HG02759 (cell line): ENCODE results near the gene PIP4K2A.

ENCODE experiments used
- ATAC-seq: cut with Tn5 transposase; IDR thresholded peaks from one replicate; pipeline ENCODE4 v1.9.1; 2021; ENCODE audit warnings: mild to moderate bottlenecking, moderate library complexity; ENCODE audit not compliant: unreplicated experiment

The PIP4K2A gene

GRCh38 chr10:22604344-22605126 lies 109.8 kb downstream of the PIP4K2A start:
- no peak for ATAC-seq

DNA sequence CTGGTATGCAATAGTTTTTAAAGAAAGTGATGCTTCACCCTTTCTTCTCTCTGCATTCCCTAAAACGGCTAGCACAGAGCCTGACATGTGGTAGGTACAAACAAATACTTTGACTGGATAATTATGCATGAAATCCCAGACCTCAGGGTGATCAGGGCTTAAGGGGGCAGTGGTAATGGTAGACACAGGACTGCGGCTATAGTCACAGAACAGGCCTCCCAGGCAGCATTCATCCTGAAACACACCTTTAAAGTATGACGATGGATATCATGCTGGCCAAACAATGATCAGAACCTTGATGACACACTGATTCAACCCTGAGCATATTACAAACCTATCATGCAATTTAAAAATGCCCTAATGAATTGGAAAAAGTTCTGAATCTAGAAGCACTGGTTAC lies 110.8 kb downstream of the PIP4K2A start:
- no peak for ATAC-seq

- ATAC-seq = no peak
Measured at GRCh38 chr10:22601618-22602017, 112.8 kb downstream of the PIP4K2A start.

DNA sequence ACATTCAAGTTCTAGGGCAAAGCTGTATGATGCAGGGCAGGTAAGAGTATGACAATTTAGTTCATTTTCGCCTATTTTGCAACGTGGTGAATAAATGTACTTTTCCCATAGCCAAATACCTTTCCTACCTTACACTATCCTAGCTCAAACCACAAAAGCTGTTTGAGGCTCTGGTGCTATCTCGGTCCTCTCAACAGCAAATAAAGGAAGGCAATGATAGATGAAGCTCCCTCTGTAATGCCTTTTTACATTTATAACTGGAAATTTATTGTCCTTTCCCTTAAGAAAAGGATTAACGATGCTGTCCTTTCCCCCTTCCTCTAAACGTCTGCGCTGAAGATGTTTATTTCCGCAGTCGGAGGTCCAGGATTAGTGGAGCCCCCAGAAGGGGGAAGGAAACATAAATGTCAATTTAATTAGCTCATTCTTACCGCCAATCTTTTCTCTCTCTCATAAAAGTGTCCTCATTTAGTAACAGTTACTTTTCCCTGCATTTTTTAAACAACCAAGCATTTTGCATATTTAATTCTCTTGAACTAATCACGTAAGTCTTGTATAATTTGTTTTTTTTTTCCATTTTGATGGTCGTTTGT lies 114.6 kb downstream of the PIP4K2A start:
- ATAC-seq = no peak

- ATAC-seq = no peak
Measured at GRCh38 chr10:22599048-22599561, 115.3 kb downstream of the PIP4K2A start.

GRCh38 chr10:22598478-22598877 lies 115.9 kb downstream of the PIP4K2A start:
- ATAC-seq = no peak

GRCh38 chr10:22597138-22597537 lies 117.2 kb downstream of the PIP4K2A start:
- peak; percentile 45 for ATAC-seq

GRCh38 chr10:22593636-22594198 lies 120.7 kb downstream of the PIP4K2A start:
- ATAC-seq = no peak

GRCh38 chr10:22593026-22593425 lies 121.4 kb downstream of the PIP4K2A start:
- ATAC-seq = no peak

GRCh38 chr10:22589851-22590514 lies 124.4 kb downstream of the PIP4K2A start:
- ATAC-seq = no peak

DNA sequence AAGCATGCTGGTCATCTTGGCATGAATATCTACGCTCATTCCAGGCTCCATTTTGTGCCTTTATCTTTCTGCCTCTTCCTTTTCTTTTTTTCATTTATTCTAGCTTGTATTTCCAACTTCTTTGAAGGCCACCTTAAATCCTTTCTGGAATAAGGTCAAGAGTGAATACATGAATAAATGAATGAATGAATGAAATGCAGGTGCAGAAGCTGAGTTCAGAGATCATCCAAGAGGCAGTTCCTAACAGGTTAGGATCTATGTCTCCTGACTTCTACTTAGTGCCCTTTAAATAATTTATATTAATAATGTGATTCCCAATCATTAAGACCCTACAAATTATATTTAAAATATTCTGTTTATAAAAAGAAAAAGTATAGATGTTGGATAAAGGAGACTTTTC lies 125.9 kb downstream of the PIP4K2A start:
- ATAC-seq = no peak

DNA sequence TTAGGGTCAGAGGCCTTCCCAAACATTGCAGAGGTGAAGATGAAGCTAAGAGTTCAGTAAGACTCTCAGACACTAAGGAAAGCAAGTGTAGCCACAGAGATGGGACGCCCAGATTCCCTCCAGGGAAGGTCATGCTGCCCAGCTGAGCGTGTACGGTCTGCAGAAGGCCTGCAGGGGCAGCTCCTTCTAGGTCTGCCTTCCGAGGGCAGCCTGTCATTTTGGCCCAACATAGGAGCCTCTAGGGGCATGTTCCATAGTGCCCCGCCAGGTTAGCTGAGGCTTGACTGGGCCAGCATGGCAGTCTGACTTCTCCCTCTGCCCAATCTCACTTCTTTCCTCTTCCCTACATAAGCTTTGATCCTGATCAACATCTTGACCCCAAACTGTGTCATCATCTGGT lies 130.7 kb downstream of the PIP4K2A start:
- no peak for ATAC-seq

- ATAC-seq = no peak
Measured at GRCh38 chr10:22581461-22581860, 132.9 kb downstream of the PIP4K2A start.

GRCh38 chr10:22580711-22581110 lies 133.7 kb downstream of the PIP4K2A start:
- no peak for ATAC-seq

DNA sequence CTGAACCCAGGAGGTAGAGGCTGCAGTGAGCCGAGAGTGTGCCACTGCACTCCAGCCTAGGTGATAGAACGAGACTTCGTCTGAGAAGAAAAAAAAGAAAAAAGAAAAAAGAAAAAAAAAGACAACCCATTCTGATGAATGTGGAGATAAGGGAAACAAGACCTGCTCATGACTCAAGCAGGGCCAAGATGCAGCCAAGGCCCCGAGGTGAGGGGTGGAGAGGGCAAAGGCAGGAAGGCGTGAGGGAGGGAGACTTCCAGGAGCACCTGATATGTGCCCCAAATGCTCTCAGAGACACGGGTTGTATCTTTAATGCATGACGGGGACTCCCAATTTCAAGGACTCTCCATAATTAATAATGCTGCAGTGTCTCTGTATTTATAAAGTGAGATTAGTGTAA lies 134.6 kb downstream of the PIP4K2A start:
- no peak for ATAC-seq

- ATAC-seq = no peak
Measured at GRCh38 chr10:22573820-22574569, 140.4 kb downstream of the PIP4K2A start.

GRCh38 chr10:22570733-22571430 lies 143.5 kb downstream of the PIP4K2A start:
- peak; percentile 74 for ATAC-seq

- ATAC-seq = peak; percentile 20
Measured at GRCh38 chr10:22570234-22570633, 144.1 kb downstream of the PIP4K2A start.

DNA sequence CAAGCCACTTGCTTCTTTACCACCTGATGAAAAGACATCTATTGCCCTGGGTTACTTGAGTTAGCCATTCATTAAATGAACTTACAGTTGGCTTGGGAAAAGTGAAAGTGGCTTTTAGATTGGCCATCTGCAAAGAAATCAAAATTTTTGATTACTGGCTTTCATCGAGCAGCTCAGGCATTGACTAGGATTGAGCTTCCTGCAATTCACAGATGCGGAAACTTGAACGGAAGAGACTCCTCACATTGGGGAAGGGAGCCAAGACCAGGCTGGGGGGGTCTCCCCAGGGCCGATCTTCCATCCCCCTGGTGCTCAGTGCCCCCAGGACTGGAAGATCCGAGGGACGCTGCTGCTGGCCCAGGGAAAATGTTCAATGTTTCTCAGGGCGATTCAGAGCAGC lies 145.4 kb downstream of the PIP4K2A start:
- no peak for ATAC-seq

DNA sequence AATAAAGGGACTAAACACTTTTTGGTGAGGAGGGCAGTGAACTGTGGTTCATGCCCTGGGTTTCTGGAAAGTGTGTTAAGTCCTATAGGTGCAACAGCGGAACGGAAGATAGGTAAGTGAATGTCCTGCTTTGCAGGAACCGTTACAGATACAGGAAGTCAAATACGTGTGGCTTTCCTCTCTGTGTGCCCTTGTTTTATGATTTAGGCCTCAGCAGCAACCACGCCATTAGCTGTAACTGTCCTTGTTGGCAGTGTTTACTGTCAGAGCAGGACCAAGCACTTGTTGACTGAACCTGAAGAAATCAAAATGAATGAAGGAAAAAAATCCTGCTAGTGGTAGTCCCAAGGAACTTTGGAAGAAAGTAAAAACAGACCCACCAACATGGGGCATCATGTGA lies 150.3 kb downstream of the PIP4K2A start:
- no peak for ATAC-seq
